ENCODE data around the gene GOLGA2. TPM values are rescaled to one million over a fixed set of nuclear protein-coding genes. Genes with fewer than 3 reads are reported as not detected.
A peak's percentile ranks its signal among the peaks of the same experiment; 100 is the strongest.

Gene GOLGA2
- total RNA-seq, 2 experiments from 2014 or later = 28.2 to 58.2 TPM

DNA sequence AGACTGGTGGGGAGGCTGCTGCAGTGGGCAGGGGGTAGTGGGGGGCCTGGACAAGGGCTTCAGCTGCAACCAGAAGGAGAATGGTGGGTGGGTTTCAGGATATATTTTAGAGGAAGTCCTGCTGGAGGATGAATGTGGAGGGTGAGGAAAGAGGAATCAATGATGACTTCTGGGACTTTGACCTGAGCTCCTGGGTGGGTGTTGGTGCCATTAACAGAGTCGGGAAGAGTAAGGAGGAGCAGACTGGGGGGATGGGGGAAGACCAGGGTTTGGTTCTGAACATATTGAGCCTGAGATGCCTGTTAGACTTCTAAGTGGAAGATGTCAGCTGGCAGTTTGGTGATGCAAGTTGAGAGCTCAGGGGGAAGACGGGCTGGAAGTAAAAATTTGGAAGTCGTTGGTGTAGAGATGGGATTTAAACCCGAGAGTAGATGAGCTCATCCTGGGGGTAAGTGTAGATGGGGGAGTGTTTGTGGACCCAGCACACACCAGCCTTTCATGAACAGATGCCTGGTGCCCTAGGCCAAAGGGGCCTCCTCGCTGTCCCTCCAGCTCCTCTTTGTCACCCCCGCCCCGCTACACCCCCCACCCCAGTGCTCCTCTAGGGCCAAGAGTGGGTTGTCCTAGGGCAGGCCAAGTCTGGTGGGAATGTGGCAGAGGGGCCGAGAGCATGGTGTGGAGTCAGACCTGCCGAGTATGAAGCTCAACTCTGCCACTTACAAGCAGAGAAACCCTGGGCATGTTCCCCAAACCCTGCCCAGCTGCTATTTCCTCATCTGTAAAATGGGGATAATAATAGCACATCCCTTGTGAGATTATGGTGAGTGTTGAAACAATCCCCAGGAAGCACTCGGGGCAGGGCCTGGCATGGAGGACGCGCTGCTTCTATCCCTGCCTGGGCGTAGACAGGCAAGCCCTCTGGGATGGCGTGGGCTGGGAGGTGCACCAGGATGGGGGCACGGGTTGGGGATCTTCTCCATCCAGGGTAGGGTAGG lies 68.6 kb downstream of the GOLGA2 start:
- no peak overlapping the region for H3K4me3 ChIP-seq (ENCODE audit: low read depth, low read length, poor library complexity, severe bottlenecking)
- no peak overlapping the region for H3K27ac ChIP-seq (ENCODE audit: low read depth, low read length, poor library complexity, severe bottlenecking)
- no peaks in the 10 kb centered on the region for H3K9me3 ChIP-seq (ENCODE audit: low read length)
- no peak overlapping the region for H2AFZ ChIP-seq (ENCODE audit: low read length)
- no peaks in the 10 kb centered on the region for H3K79me2 ChIP-seq (ENCODE audit: insufficient read depth, low read depth, low read length)
- no peak overlapping the region for H3K4me2 ChIP-seq (ENCODE audit: low read length)
- no peaks in the 10 kb centered on the region for H3K9me2 ChIP-seq (ENCODE audit: insufficient read depth, low read length)
- intact Hi-C loops (cut with micrococcal nuclease; ENCODE audit: unreplicated experiment) = no loop called here
- TF ChIP-seq, protein P1, sequence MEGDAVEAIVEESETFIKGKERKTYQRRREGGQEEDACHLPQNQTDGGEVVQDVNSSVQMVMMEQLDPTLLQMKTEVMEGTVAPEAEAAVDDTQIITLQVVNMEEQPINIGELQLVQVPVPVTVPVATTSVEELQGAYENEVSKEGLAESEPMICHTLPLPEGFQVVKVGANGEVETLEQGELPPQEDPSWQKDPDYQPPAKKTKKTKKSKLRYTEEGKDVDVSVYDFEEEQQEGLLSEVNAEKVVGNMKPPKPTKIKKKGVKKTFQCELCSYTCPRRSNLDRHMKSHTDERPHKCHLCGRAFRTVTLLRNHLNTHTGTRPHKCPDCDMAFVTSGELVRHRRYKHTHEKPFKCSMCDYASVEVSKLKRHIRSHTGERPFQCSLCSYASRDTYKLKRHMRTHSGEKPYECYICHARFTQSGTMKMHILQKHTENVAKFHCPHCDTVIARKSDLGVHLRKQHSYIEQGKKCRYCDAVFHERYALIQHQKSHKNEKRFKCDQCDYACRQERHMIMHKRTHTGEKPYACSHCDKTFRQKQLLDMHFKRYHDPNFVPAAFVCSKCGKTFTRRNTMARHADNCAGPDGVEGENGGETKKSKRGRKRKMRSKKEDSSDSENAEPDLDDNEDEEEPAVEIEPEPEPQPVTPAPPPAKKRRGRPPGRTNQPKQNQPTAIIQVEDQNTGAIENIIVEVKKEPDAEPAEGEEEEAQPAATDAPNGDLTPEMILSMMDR (conservative IDR thresholded peaks at IDR 0.05; ENCODE audit: low read length) = no peak
- no peaks in the 10 kb centered on the region for H3K36me3 ChIP-seq (ENCODE audit: insufficient read depth, low read length)
- H3K4me1 ChIP-seq (ENCODE audit: insufficient read depth, low read length, poor library complexity, severe bottlenecking) = peaks cover 14% of the 10 kb centered on the region
- H4K20me1 ChIP-seq (ENCODE audit: insufficient read depth, low read length) = no peaks in the 10 kb centered on the region
- no TSS peak for BruUV-seq (replicated peaks)
- ChIA-PET CTCF (ENCODE audit: unreplicated experiment) (no interaction called here), POLR2A (interaction anchor here (0.6 to 1.1 kb wide), 3 partner anchors 11 to 165 kb away, joined by 3 to 5 read pairs (median 3); no protein-coding TSS in a partner anchor)
- DNase-seq (ENCODE audit: low spot score) = no peak

- no peak for DNase-seq (ENCODE audit: low spot score)
- TF ChIP-seq, protein P1 (conservative IDR thresholded peaks at IDR 0.05; ENCODE audit: low read length) = no peak
- no peak for TF ChIP-seq EZH2phosphoT487 (IDR thresholded peaks at IDR 0.05; ENCODE audit: borderline replicate concordance, low read depth, low read length)
- no TSS peak for BruUV-seq (replicated peaks)
- Histone ChIP-seq H3K9me2 (ENCODE audit: insufficient read depth, low read length) (no peaks in the 10 kb centered on the region), H3K79me2 (ENCODE audit: insufficient read depth, low read depth, low read length) (no peaks in the 10 kb centered on the region), H2AFZ (ENCODE audit: low read length) (no peak overlapping the region), H3K36me3 (ENCODE audit: insufficient read depth, low read length) (no peaks in the 10 kb centered on the region), H3K4me2 (ENCODE audit: low read length) (no peak overlapping the region), H3K27ac (ENCODE audit: low read depth, low read length, poor library complexity, severe bottlenecking) (no peak overlapping the region), H4K20me1 (ENCODE audit: insufficient read depth, low read length) (no peaks in the 10 kb centered on the region), H3K4me3 (ENCODE audit: low read depth, low read length, poor library complexity, severe bottlenecking) (no peak overlapping the region), H3K4me1 (ENCODE audit: insufficient read depth, low read length, poor library complexity, severe bottlenecking) (peaks cover 14% of the 10 kb centered on the region), H3K9me3 (ENCODE audit: low read length) (no peaks in the 10 kb centered on the region)
- intact Hi-C loops (cut with micrococcal nuclease; ENCODE audit: unreplicated experiment) = no loop called here
- ChIA-PET CTCF (ENCODE audit: unreplicated experiment) (no interaction called here), POLR2A (interaction anchor here (0.7 to 1.1 kb wide), 2 partner anchors 11 to 12 kb away, joined by 3 to 5 read pairs; no protein-coding TSS in a partner anchor)
These were observed 69.3 kb downstream of the GOLGA2 start for GRCh38 chr9:128206484-128206883.

Small RNAs within 50 kb of the gene (microRNA-seq; reads per million reads assigned to microRNA genes)
- gene MIR199B (ENCODE audit: borderline replicate concordance) = 21.2 reads per million, percentile 30 among the genes with 10 or more reads in this experiment
- gene MIR3154 (ENCODE audit: borderline replicate concordance) = not detected

Small RNAs within 50 kb of the gene (small RNA-seq; reads per million reads assigned to genes)
- gene MIR199B (not detected), gene MIR3154 (not detected)

Other genes starting within 250 kb of the GOLGA2 start
- gene NAIF1, start 208.7 kb downstream of the GOLGA2 start, total RNA-seq (2014; rRNA removed; shearing (Covaris generic)) = 8.6 TPM in 2 replicates
- 14.8 and 14.9 TPM in 2 replicates for gene NAIF1, start 208.7 kb downstream of the GOLGA2 start, total RNA-seq (2022)
- gene SLC25A25, start 207.8 kb downstream of the GOLGA2 start, total RNA-seq (2014; rRNA removed; shearing (Covaris generic)) = 21.4 and 23.7 TPM in 2 replicates
- gene SLC25A25, start 207.8 kb downstream of the GOLGA2 start, total RNA-seq (2022) = 17.6 and 20.2 TPM in 2 replicates
- gene PTGES2, start 148.3 kb downstream of the GOLGA2 start, total RNA-seq (2014; rRNA removed; shearing (Covaris generic)) = 67.4 and 68.1 TPM in 2 replicates
- 59.2 and 76.3 TPM in 2 replicates for gene PTGES2, start 148.3 kb downstream of the GOLGA2 start, total RNA-seq (2022)
- not detected in 2 replicates for gene LCN2, start 126.6 kb downstream of the GOLGA2 start, total RNA-seq (2014; rRNA removed; shearing (Covaris generic))
- not detected in 2 replicates for gene LCN2, start 126.6 kb downstream of the GOLGA2 start, total RNA-seq (2022)
- 82.0 and 104 TPM in 2 replicates for gene BBLN, start 115.7 kb downstream of the GOLGA2 start, total RNA-seq (2014; rRNA removed; shearing (Covaris generic))
- 66.9 and 67.5 TPM in 2 replicates for gene BBLN, start 115.7 kb downstream of the GOLGA2 start, total RNA-seq (2022)
- gene CIZ1, start 84.4 kb downstream of the GOLGA2 start, total RNA-seq (2014; rRNA removed; shearing (Covaris generic)) = 45.4 and 47.7 TPM in 2 replicates
- gene CIZ1, start 84.4 kb downstream of the GOLGA2 start, total RNA-seq (2022) = 121 and 142 TPM in 2 replicates
- 0.08 and 0.35 TPM in 2 replicates for gene DNM1, start 72.6 kb downstream of the GOLGA2 start, total RNA-seq (2014; rRNA removed; shearing (Covaris generic))
- 0.98 and 1.8 TPM in 2 replicates for gene DNM1, start 72.6 kb downstream of the GOLGA2 start, total RNA-seq (2022)
- gene SWI5, start 269 bp upstream of the GOLGA2 start, total RNA-seq (2014; rRNA removed; shearing (Covaris generic)) = 22.7 and 26.2 TPM in 2 replicates
- gene SWI5, start 269 bp upstream of the GOLGA2 start, total RNA-seq (2022) = 16.8 and 18.2 TPM in 2 replicates
- 29.7 and 31.3 TPM in 2 replicates for gene TRUB2, start 46.4 kb upstream of the GOLGA2 start, total RNA-seq (2014; rRNA removed; shearing (Covaris generic))
- 22.9 and 30.3 TPM in 2 replicates for gene TRUB2, start 46.4 kb upstream of the GOLGA2 start, total RNA-seq (2022)
- gene COQ4, start 46.8 kb upstream of the GOLGA2 start, total RNA-seq (2014; rRNA removed; shearing (Covaris generic)) = 42.4 and 53.4 TPM in 2 replicates
- 49.4 and 55.8 TPM in 2 replicates for gene COQ4, start 46.8 kb upstream of the GOLGA2 start, total RNA-seq (2022)
- gene SLC27A4, start 64.5 kb upstream of the GOLGA2 start, total RNA-seq (2014; rRNA removed; shearing (Covaris generic)) = 12.3 and 14.2 TPM in 2 replicates
- 13.0 and 16.0 TPM in 2 replicates for gene SLC27A4, start 64.5 kb upstream of the GOLGA2 start, total RNA-seq (2022)
- gene URM1, start 95.4 kb upstream of the GOLGA2 start, total RNA-seq (2014; rRNA removed; shearing (Covaris generic)) = 42.3 and 58.5 TPM in 2 replicates
- 51.8 and 60.8 TPM in 2 replicates for gene URM1, start 95.4 kb upstream of the GOLGA2 start, total RNA-seq (2022)
- 3.0 and 3.5 TPM in 2 replicates for gene CERCAM, start 144.8 kb upstream of the GOLGA2 start, total RNA-seq (2014; rRNA removed; shearing (Covaris generic))
- 2.7 and 3.1 TPM in 2 replicates for gene CERCAM, start 144.8 kb upstream of the GOLGA2 start, total RNA-seq (2022)
- gene ODF2, start 180.0 kb upstream of the GOLGA2 start, total RNA-seq (2014; rRNA removed; shearing (Covaris generic)) = 84.4 and 94.3 TPM in 2 replicates
- gene ODF2, start 180.0 kb upstream of the GOLGA2 start, total RNA-seq (2022) = 93.1 and 94.1 TPM in 2 replicates
- 30.8 and 34.8 TPM in 2 replicates for gene GLE1, start 228.7 kb upstream of the GOLGA2 start, total RNA-seq (2014; rRNA removed; shearing (Covaris generic))
- gene GLE1, start 228.7 kb upstream of the GOLGA2 start, total RNA-seq (2022) = 43.4 and 45.2 TPM in 2 replicates

Measured in OCI-LY7 (cell line).